B cell (primary cell): ENCODE results near the gene BNIP1. TPM values are rescaled to one million over a fixed set of nuclear protein-coding genes. Genes with fewer than 3 reads are reported as not detected.

Experiments
- ATAC-seq: fragments of 200-7000 bp; cut with Tn5 transposase; one replicate; pipeline ENCODE4 v1.10.0; 2021; ENCODE audit warnings: low read depth, mild to moderate bottlenecking, moderate number of reproducible peaks, moderate library complexity
- CTCF ChIA-PET: fragments of 350-600 bp; sonication (Branson Sonifier 250); formaldehyde crosslinking; loops from one replicate; lab custom pipeline; 2021; ENCODE audit warnings: antibody characterized with exemption, inconsistent platforms; lab: Charles Lee
- POLR2A ChIA-PET: fragments of 350-600 bp; sonication (Branson Sonifier 250); formaldehyde crosslinking; loops from one replicate; lab custom pipeline; 2021; ENCODE audit warnings: antibody characterized with exemption; lab: Charles Lee
- DNase-seq: peaks from one replicate; pipeline ENCODE4 v3.0.0; 2013
- H2AFZ ChIP-seq: 2 replicates; pipeline ENCODE4 v1.6.1; 2012; ENCODE audit warnings: mild to moderate bottlenecking, low read depth, low read length; ENCODE audit not compliant: insufficient read depth, poor library complexity, severe bottlenecking
- H3K27ac ChIP-seq, 2 donors: 1 replicate in 1 of 2; 2 replicates in 1 of 2; pipeline ENCODE4 v1.5.1; 2012 to 2013; ENCODE audit warnings: low read length in 2 of 2, mild to moderate bottlenecking in 2 of 2, moderate library complexity in 1 of 2
- H3K27me3 ChIP-seq, 4 experiments: fragments of 200-600 bp in 1 of 4; sonication (generic) in 1 of 4; replicated peaks in 1 of 4; 1 replicate in 2 of 4; 2 replicates in 2 of 4; pipeline versions ENCODE4 v1.6.1 to v1.7.0; 2013 to 2016; ENCODE audit warnings: low read length in 3 of 4, mild to moderate bottlenecking in 2 of 4, mixed read lengths in 1 of 4, moderate library complexity in 1 of 4; ENCODE audit not compliant: insufficient read depth in 4 of 4, control insufficient read depth in 3 of 4; ENCODE audit errors: control extremely low read depth in 1 of 4
- H3K36me3 ChIP-seq, 2 experiments: replicated peaks in 1 of 2; 1 replicate in 1 of 2; 2 replicates in 1 of 2; pipeline versions ENCODE4 v1.6.1 to v1.7.1; 2013; ENCODE audit warnings: low read length in 1 of 2; ENCODE audit not compliant: insufficient read depth in 2 of 2, control insufficient read depth in 1 of 2; ENCODE audit errors: control extremely low read depth in 1 of 2, extremely low read depth in 1 of 2
- H3K4me1 ChIP-seq, 2 donors: fragments of 200-600 bp in 1 of 2; sonication (generic) in 1 of 2; 1 replicate in 1 of 2; 2 replicates in 1 of 2; pipeline versions ENCODE4 v1.5.1 to v1.6.1; 2013 to 2017; ENCODE audit warnings: low read length in 2 of 2; ENCODE audit not compliant: control insufficient read depth in 2 of 2, insufficient read depth in 2 of 2
- H3K4me2 ChIP-seq: replicated peaks from 2 replicates; pipeline ENCODE3; 2012; ENCODE audit warnings: mild to moderate bottlenecking, low read depth, low read length; ENCODE audit not compliant: poor library complexity, severe bottlenecking
- H3K4me3 ChIP-seq, 5 experiments: fragments of 200-600 bp in 1 of 5; sonication (generic) in 1 of 5; 1 replicate in 3 of 5; 2 replicates in 2 of 5; pipeline versions ENCODE4 v1.5.1 to v1.7.0; 2011 to 2016; ENCODE audit warnings: low read length in 4 of 5, mild to moderate bottlenecking in 4 of 5, low read depth in 2 of 5, control low read depth in 1 of 5, moderate library complexity in 1 of 5; ENCODE audit not compliant: insufficient read depth in 1 of 5; ENCODE audit errors: control extremely low read depth in 1 of 5, extremely low read depth in 1 of 5
- H3K79me2 ChIP-seq: fragments of 200-600 bp; sonication (generic); one replicate; pipeline ENCODE4 v1.6.0; 2016; ENCODE audit warnings: low read length; ENCODE audit not compliant: control insufficient read depth, insufficient read depth
- H3K9ac ChIP-seq: fragments of 200-600 bp; sonication (generic); 2 replicates; pipeline ENCODE4 v1.6.1; 2017; ENCODE audit warnings: mild to moderate bottlenecking, low read length, moderate library complexity
- H3K9me3 ChIP-seq, 3 donors: one replicate each; pipeline versions ENCODE4 v1.6.1 to v1.7.1; 2013; ENCODE audit warnings: low read length in 2 of 3; ENCODE audit not compliant: control insufficient read depth in 2 of 3, insufficient read depth in 1 of 3; ENCODE audit errors: control extremely low read depth in 1 of 3
- H4K20me1 ChIP-seq: 2 replicates; pipeline ENCODE4 v1.6.0; 2012; ENCODE audit warnings: mild to moderate bottlenecking, low read length; ENCODE audit not compliant: insufficient read depth, control insufficient read depth, poor library complexity, severe bottlenecking
- H3K27ac Mint-ChIP-seq: one replicate; pipeline ENCODE4 v1.8.0; 2021; ENCODE audit warnings: mixed read lengths
- H3K27me3 Mint-ChIP-seq: one replicate; pipeline ENCODE4 v1.8.0; 2021; ENCODE audit warnings: mixed read lengths
- H3K4me1 Mint-ChIP-seq: one replicate; pipeline ENCODE4 v1.8.0; 2021; ENCODE audit warnings: mixed read lengths
- H3K4me3 Mint-ChIP-seq: one replicate; pipeline ENCODE4 v1.8.0; 2021; ENCODE audit warnings: mixed read lengths
- H3K9me3 Mint-ChIP-seq: one replicate; pipeline ENCODE4 v1.8.0; 2022; ENCODE audit warnings: mixed read lengths; ENCODE audit not compliant: insufficient read depth
- CTCF ChIP-seq: fragments of 200-600 bp; IDR thresholded peaks from one replicate; pipeline ENCODE4 v1.8.0; 2022; ENCODE audit warnings: antibody characterized with exemption, mild to moderate bottlenecking
- EZH2 ChIP-seq: IDR thresholded peaks from 2 replicates; pipeline ENCODE4 v1.6.1; 2012; ENCODE audit warnings: borderline replicate concordance, low read depth, mild to moderate bottlenecking, moderate library complexity, low read length; ENCODE audit not compliant: insufficient read depth, poor library complexity, severe bottlenecking
- whole genome bisulfite sequencing: methylation state at CpG from one replicate; pipeline ENCODE4 v1.1.5; 2013; ENCODE audit warnings: missing lambda C conversion rate; ENCODE audit not compliant: insufficient coverage; 5-methylcytosine and 5-hydroxymethylcytosine counted together
- intact Hi-C: fragments of 100-400 bp; cut with micrococcal nuclease; formaldehyde crosslinking; loops from one replicate; pipeline ENCODE4 v1.10.0; 2022
- polyA plus RNA-seq: library from polyadenylated mRNA; depleted of rRNA; stranded (reverse); fragments of >200 nt; gene quantifications from 2 replicates; pipeline ENCODE4 v1.2.3, GENCODE V29; 2012
- total RNA-seq, 2 donors: library from RNA; stranded (reverse); fragments of 120-200 nt in 1 of 2; gene quantifications; 1 replicate in 1 of 2; 2 replicates in 1 of 2; pipeline versions ENCODE4 v1.2.3 to v1.2.4, GENCODE V29; 2013 to 2022

BNIP1 gene
- total and polyA plus RNA-seq, 2 donors (not counting 1 experiment from before 2014, with no cell fraction given), result 8.0 to 15.0 TPM

- Histone ChIP-seq H3K27ac (no peak overlapping the region), H3K9ac (no peak overlapping the region), H3K36me3 (peaks cover 9 to 23% of the 10 kb centered on the region in 2 experiments), H3K4me2 (no peak overlapping the region), H3K4me3 (no peak overlapping the region), H4K20me1 (peaks cover 85% of the 10 kb centered on the region), H3K79me2 (peaks cover 88% of the 10 kb centered on the region), H2AFZ (no peak overlapping the region), H3K4me1 (no peaks in the 10 kb centered on the region), H3K9me3 (peaks cover 3 to 22% (median 15%) of the 10 kb centered on the region in 3 donors), H3K27me3 (no peaks in the 10 kb centered on the region)
- Mint-ChIP-seq H3K27me3 (no peaks in the 10 kb centered on the region), H3K4me1 (peaks cover 38% of the 10 kb centered on the region), H3K4me3 (no peak overlapping the region), H3K9me3 (peaks cover 3% of the 10 kb centered on the region), H3K27ac (no peak overlapping the region)
- POLR2A ChIA-PET, result no interaction called here
- DNase-seq, result no peak
- intact Hi-C loops, result no loop called here
- CTCF ChIA-PET, result no interaction called here
- TF ChIP-seq CTCF (no peak), EZH2 (no peak)
- no peak for ATAC-seq
Observed at GRCh38 chr5:173098787-173099186, 45.5 kb upstream of the BNIP1 start.

- peaks cover 85% of the 10 kb centered on the region for H4K20me1 ChIP-seq
- POLR2A ChIA-PET, result no interaction called here
- H3K27ac Mint-ChIP-seq, result peak overlapping the region; percentile 37
- H3K4me1 ChIP-seq, result no peaks in the 10 kb centered on the region
- no peak overlapping the region for H3K4me2 ChIP-seq
- H3K9me3 ChIP-seq, result peaks cover 3 to 22% (median 15%) of the 10 kb centered on the region in 3 donors
- H2AFZ ChIP-seq, result no peak overlapping the region
- H3K4me1 Mint-ChIP-seq, result peaks cover 40% of the 10 kb centered on the region
- no peaks in the 10 kb centered on the region for H3K27me3 Mint-ChIP-seq
- H3K27ac ChIP-seq, result no peak overlapping the region
- peaks cover 7 to 23% of the 10 kb centered on the region in 2 experiments for H3K36me3 ChIP-seq
- TF ChIP-seq CTCF (no peak), EZH2 (no peak)
- intact Hi-C loops, result no loop called here
- no peaks in the 10 kb centered on the region for H3K27me3 ChIP-seq
- CTCF ChIA-PET, result no interaction called here
- no peak overlapping the region for H3K4me3 ChIP-seq
- WGBS, result no CpG with 5 or more reads among the region's 1 CpG
- H3K9ac ChIP-seq, result no peak overlapping the region
- DNase-seq (no peak), ATAC-seq (no peak)
- H3K79me2 ChIP-seq, result peaks cover 86% of the 10 kb centered on the region
- no peak overlapping the region for H3K4me3 Mint-ChIP-seq
- H3K9me3 Mint-ChIP-seq, result peaks cover 3% of the 10 kb centered on the region
Observed at GRCh38 chr5:173099461-173099860, 44.9 kb upstream of the BNIP1 start.
